Neural progenitor cell (in vitro differentiated cells): Measurements from ENCODE around the gene RBM19.

ENCODE experiments used
- EZH2 ChIP-seq: fragments of 200-600 bp; sonication (generic); IDR thresholded peaks from 2 replicates; pipeline ENCODE4 v1.6.1; 2017; ENCODE audit warnings: antibody characterized with exemption, mild to moderate bottlenecking, moderate library complexity
- TF ChIP-seq, protein P1 (sequence below): fragments of 200-600 bp; sonication (generic); IDR thresholded peaks from 2 replicates; pipeline ENCODE4 v1.5.1; 2017; ENCODE audit warnings: antibody characterized with exemption, mild to moderate bottlenecking

GRCh38 chr12:113891167-113891692 is 74.9 kb downstream of the RBM19 start:
- TF ChIP-seq, protein P1, sequence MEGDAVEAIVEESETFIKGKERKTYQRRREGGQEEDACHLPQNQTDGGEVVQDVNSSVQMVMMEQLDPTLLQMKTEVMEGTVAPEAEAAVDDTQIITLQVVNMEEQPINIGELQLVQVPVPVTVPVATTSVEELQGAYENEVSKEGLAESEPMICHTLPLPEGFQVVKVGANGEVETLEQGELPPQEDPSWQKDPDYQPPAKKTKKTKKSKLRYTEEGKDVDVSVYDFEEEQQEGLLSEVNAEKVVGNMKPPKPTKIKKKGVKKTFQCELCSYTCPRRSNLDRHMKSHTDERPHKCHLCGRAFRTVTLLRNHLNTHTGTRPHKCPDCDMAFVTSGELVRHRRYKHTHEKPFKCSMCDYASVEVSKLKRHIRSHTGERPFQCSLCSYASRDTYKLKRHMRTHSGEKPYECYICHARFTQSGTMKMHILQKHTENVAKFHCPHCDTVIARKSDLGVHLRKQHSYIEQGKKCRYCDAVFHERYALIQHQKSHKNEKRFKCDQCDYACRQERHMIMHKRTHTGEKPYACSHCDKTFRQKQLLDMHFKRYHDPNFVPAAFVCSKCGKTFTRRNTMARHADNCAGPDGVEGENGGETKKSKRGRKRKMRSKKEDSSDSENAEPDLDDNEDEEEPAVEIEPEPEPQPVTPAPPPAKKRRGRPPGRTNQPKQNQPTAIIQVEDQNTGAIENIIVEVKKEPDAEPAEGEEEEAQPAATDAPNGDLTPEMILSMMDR: no peak
- no peak for TF ChIP-seq EZH2
